Non-pigmented ciliary epithelial cell (primary cell): ENCODE results near the gene DPH2.

Experiments
- DNase-seq: peaks from one replicate; pipeline ENCODE4 v3.0.0-alpha.2; 2010; ENCODE audit warnings: low read depth

The DPH2 gene

DNA sequence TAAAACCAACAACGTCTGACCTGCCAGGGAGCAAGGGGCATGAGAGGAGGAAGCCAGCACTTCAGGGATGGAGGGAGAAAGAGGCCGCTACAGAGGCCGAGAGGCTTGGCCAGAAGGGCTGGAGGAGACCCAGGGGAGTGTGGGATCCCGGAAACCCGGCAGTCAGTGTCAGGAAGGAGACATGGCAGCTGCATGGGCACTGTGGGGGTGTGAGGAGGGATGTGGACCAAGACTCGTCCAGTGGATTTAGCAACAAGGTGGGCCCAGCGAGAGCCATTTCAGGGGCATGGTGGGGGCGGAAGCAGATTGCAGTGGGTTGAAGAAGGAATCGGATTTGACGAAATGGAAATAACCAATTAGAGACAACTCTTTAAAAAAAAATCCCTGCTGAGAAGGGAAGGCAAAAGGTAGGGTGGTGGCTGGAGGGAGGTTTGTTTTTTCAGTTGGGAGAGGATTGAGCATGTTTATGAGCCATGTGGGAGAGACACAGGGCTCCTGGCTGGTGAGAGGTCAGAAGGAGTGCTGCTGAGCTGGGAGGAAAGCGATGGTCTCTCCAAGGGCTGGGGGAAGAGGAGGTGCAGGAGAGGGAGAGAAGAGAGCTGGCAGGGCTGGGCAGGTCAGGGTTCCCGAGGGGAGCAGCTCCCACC, 13.6 kb downstream of the DPH2 start:
- no peak for DNase-seq

- no peak for DNase-seq
Observed at GRCh38 chr1:43984855-43985254, 15.0 kb downstream of the DPH2 start.

- DNase-seq: no peak
Observed at GRCh38 chr1:43985984-43986595, 16.3 kb downstream of the DPH2 start.

DNA sequence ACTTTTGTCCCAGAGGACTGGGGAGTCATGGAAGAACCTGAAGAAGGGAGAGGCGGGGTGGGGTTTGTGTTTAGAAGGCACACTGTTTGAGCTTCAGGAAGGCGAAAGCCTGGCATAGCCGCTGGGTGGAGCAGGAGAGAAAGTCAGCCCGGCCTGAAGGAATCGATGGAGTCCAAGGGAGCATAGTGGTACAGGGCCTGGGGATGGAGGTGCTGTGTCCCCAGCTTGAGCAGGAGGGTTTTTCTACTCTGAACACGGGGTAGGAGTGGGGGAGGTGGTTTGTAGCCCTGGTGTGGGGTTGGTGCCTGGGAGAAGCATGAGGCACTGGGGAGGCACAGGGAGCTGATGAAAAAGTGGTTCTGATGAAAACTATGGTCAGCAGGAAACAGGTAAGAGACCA, 16.9 kb downstream of the DPH2 start:
- no peak for DNase-seq

DNA sequence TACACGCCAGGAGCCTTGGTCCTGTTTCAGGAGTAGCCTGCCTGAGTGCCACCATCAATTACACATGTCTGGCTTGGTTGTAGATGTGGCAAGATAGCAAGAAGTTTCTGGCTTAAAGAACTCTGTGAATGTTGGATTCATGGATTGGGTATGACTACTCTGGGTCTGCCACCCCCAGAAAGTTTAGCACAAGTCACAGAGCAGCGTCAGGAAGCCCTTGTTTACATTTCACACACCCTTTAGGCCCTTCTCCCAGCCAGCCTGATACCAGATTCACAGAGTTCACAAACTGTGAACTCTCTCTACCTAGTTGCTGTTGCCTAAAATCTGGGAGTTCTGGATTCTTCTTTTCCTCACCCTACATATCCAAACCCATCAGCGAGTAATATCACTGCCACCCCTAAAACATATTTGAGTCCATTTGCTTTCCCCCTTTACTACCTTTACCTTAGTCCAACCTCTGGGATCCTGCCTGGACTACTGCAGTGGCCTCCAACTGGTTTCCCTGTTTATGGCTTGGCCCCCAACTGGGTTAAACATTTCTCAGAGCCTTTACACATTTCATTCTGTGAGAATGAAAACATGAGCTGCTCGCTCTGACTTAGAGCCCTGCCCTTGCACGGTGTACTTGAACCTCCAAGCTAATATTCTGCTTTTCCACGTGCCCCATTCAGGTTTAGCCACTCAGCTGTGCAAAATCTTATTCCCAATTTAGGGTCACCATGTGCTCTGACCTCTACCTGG, 17.5 kb downstream of the DPH2 start:
- no peak for DNase-seq

GRCh38 chr1:43990271-43991199, 20.7 kb downstream of the DPH2 start:
- DNase-seq: no peak

- DNase-seq: no peak
Observed at GRCh38 chr1:43991200-43991475, 21.3 kb downstream of the DPH2 start.

DNA sequence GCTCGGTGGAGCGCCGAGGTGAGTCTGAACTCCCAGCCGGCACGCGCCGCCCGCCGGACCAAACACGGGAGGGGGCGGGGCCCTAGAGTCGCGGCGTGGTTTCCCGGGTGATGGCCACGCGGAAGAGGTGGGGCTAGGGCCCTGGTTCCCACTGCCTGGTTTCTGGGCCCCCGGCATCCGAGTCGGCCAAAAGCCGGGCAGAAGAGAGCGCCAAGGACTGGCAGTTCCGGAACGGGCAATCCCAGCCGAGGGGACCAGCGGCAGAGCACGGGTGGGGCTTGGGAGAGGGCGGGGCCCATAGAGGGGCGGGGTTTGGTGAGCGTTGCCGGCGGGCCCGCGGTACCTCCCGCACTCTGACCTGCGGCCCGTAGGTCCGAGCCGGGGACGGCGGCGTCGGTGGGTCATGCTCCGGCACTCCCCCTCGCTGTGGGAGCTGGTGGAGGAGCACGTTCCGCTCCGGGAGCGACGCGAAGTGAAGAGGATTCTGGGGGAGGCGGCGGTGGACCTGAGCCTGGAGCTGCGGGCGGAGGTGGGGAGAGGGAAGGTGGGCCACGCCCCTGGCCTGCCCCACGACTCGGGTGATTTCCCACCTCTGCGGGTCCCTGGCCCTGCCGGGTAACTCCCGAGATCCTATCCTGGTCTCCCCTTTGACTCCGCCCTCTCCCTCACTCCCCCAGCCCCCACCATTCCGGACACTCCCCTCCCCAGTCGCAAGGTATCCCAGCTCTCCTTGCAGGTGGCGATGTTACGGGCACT, 21.8 kb downstream of the DPH2 start, which contains the start of gene CCDC24:
Gene CCDC24 (plus strand): TSS at position 124 of the 756 bp plus-strand sequence. CDS start 280 bp downstream, at position 404.
- no peak for DNase-seq

- no peak for DNase-seq
Observed at GRCh38 chr1:43992232-43992995, 22.6 kb downstream of the DPH2 start.

GRCh38 chr1:43993206-43993914, 23.6 kb downstream of the DPH2 start:
- no peak for DNase-seq

DNA sequence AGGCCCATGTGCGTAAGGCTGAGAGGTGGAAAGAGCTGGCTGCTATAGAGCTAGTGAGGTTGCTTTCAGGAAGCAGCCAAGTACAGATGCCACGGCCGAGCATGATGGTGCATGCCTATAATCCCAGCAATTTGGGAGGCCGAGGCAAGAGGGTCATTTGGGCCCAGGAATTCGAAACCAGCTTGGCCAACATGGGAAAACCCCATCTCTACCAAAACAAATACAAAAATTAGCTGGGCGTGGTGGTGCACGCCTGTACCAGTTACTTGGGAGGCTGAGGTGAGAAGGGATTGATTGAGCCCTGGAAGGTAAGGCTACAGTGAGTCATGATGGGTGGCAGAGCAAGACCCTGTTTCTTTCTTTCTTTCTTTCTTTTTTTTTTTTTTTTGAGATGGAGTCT, 24.3 kb downstream of the DPH2 start:
- DNase-seq: no peak

- no peak for DNase-seq
Observed at GRCh38 chr1:43994794-43995790, 25.3 kb downstream of the DPH2 start.

- no peak for DNase-seq
Observed at GRCh38 chr1:43995984-43996732, 26.3 kb downstream of the DPH2 start.

DNA sequence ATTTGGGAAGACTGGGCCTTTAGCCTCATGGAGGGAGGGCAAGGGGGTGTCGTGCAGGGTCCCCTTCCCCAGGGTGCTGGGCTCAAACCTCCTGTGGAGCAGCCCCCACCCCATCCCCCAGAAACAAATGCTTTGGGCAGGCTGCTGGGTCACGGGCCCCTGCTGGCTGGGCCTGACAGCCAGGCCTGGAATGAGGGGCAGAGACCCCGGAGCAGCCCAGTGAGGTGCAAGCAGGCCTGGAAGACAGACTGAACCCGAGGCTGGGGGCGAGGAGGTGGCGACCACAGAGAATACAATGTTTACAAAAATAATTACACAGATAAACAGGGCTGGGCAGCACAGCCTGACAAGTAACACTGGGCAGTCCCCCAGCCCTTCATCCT, 26.9 kb downstream of the DPH2 start:
- no peak for DNase-seq

DNA sequence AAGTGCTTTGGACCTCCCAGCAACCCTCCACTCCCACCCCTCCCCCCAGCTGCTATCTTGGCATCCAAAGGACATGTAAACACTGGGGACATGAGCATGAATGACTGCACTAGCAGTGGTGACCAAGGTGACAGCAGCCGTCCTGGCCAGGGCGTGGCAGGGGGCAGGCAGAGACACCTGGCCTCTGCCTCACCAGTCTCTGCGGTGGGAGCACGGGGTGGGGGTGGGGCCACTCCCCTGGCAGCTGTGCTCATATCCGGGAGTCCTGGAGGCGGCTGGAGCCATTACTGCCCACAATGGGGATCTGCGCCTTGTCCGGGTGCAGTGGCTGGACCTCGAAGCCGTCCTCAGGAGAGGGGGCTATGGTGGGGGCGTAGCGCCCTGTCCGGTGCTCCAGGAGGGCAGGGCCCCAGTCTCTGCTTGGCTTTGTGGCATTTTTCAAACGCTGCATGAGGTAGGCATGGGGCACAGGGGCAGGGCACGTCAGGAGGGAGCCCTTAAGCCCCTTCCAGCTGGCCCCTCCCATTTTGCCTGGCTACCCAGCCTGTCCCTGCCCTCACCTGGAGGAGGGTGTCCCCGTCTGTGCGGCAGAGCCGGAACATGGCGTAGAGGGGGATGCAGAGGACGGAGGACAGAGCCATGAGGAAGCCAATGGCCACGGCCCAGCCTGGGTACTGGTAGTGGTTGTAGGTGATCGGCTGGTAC, 27.6 kb downstream of the DPH2 start:
- no peak for DNase-seq

DNA sequence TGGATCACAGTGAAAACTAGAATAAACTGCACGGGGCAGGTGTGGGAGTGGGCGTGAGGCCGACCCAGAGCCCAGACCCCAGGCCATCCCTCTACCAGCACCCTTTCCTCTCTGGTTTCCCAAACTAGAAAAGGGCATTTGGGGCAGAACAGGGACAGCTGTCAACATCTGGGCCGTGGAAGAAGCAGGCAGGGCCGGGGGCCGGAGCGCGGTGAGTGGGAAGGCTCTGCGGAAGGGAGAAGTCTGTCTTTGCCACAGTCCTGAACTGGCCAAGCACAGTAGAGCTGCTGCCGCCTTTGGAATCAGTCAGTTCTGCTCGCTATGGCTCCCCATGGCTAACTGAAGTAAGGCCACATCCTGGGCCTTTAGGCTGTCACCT, 28.2 kb downstream of the DPH2 start:
- no peak for DNase-seq

- no peak for DNase-seq
Observed at GRCh38 chr1:43999455-43999854, 29.6 kb downstream of the DPH2 start.
